Osteoblast (primary cell): ENCODE results near the gene MID1. TPM values are rescaled to one million over a fixed set of nuclear protein-coding genes. Genes with fewer than 3 reads are reported as not detected.

ENCODE experiments used
- DNase-seq: peaks from one replicate; pipeline ENCODE4 v3.0.0; 2011; ENCODE audit warnings: low spot score, mixed read lengths; ENCODE audit not compliant: insufficient read length; ENCODE audit errors: missing footprints
- H2AFZ ChIP-seq: 2 replicates; pipeline ENCODE4 v1.6.0; 2011; ENCODE audit warnings: mild to moderate bottlenecking, low read length
- H3K27ac ChIP-seq: 2 replicates; pipeline ENCODE4 v1.5.1; 2011; ENCODE audit warnings: mild to moderate bottlenecking, low read depth, low read length, moderate library complexity
- H3K27me3 ChIP-seq: 2 replicates; pipeline ENCODE4 v1.6.0; 2012; ENCODE audit warnings: mild to moderate bottlenecking, control low read depth, inconsistent platforms, low read length, moderate library complexity; ENCODE audit not compliant: insufficient read depth
- H3K36me3 ChIP-seq: 2 replicates; pipeline ENCODE4 v1.5.1; 2011; ENCODE audit warnings: mild to moderate bottlenecking, low read length, control low read depth, moderate library complexity; ENCODE audit not compliant: insufficient read depth
- H3K4me1 ChIP-seq: 2 replicates; pipeline ENCODE4 v1.5.1; 2011; ENCODE audit warnings: mild to moderate bottlenecking, low read length, control low read depth, moderate library complexity; ENCODE audit not compliant: insufficient read depth
- H3K4me2 ChIP-seq: 2 replicates; pipeline ENCODE4 v1.6.0; 2011; ENCODE audit warnings: mild to moderate bottlenecking, low read length; ENCODE audit not compliant: insufficient read depth
- H3K4me3 ChIP-seq: fragments of 200-600 bp; sonication (generic); 3 replicates; pipeline ENCODE4 v1.5.1; 2012; ENCODE audit warnings: mild to moderate bottlenecking, low read length, inconsistent platforms; ENCODE audit not compliant: insufficient read depth
- H3K79me2 ChIP-seq: 2 replicates; pipeline ENCODE4 v1.6.0; 2012; ENCODE audit warnings: mild to moderate bottlenecking, low read length, control low read depth, inconsistent platforms; ENCODE audit not compliant: insufficient read depth
- H3K9me3 ChIP-seq: 2 replicates; pipeline ENCODE4 v1.5.1; 2011; ENCODE audit warnings: low read depth, low read length, control low read depth
- H4K20me1 ChIP-seq: 2 replicates; pipeline ENCODE4 v1.6.0; 2012; ENCODE audit warnings: mild to moderate bottlenecking, low read length, control low read depth; ENCODE audit not compliant: insufficient read depth
- CTCF ChIP-seq: IDR thresholded peaks from 2 replicates; pipeline ENCODE4 v1.5.1; 2011; ENCODE audit warnings: mild to moderate bottlenecking, low read depth, low read length, moderate library complexity; ENCODE audit errors: extremely low read depth
- total RNA-seq: library from RNA; depleted of rRNA; stranded (reverse); fragments of >200 nt; gene quantifications from 2 replicates; pipeline ENCODE4 v1.2.3, GENCODE V29; 2012

Gene MID1
- total RNA-seq, 1 donor: 26.8 TPM

- no peak for DNase-seq
- no peak for TF ChIP-seq CTCF
- Histone ChIP-seq H4K20me1 (no peaks in the 10 kb centered on the region), H3K36me3 (no peaks in the 10 kb centered on the region), H3K27ac (no peak overlapping the region), H3K4me1 (no peaks in the 10 kb centered on the region), H2AFZ (no peak overlapping the region), H3K9me3 (no peaks in the 10 kb centered on the region), H3K4me2 (no peak overlapping the region), H3K4me3 (no peak overlapping the region), H3K27me3 (no peaks in the 10 kb centered on the region), H3K79me2 (no peaks in the 10 kb centered on the region)
These were observed 39.8 kb upstream of the MID1 start for GRCh38 chrX:10660171-10660570.

GRCh38 chrX:10656214-10656613 lies 35.8 kb upstream of the MID1 start:
- Histone ChIP-seq H3K4me1 (no peaks in the 10 kb centered on the region), H3K4me2 (no peak overlapping the region), H3K27me3 (no peaks in the 10 kb centered on the region), H3K36me3 (no peaks in the 10 kb centered on the region), H3K9me3 (no peaks in the 10 kb centered on the region), H3K79me2 (no peaks in the 10 kb centered on the region), H4K20me1 (no peaks in the 10 kb centered on the region), H2AFZ (no peak overlapping the region), H3K4me3 (no peak overlapping the region), H3K27ac (no peak overlapping the region)
- DNase-seq: no peak
- no peak for TF ChIP-seq CTCF

GRCh38 chrX:10654960-10655359 lies 34.6 kb upstream of the MID1 start:
- TF ChIP-seq CTCF: no peak

GRCh38 chrX:10653302-10653701 lies 32.9 kb upstream of the MID1 start:
- no peak for TF ChIP-seq CTCF
- H3K79me2 ChIP-seq: no peaks in the 10 kb centered on the region
- H3K4me2 ChIP-seq: no peak overlapping the region
- no peaks in the 10 kb centered on the region for H3K9me3 ChIP-seq
- no peaks in the 10 kb centered on the region for H4K20me1 ChIP-seq
- no peak overlapping the region for H3K4me3 ChIP-seq
- no peak overlapping the region for H3K27ac ChIP-seq
- DNase-seq: no peak
- H3K4me1 ChIP-seq: no peaks in the 10 kb centered on the region
- no peaks in the 10 kb centered on the region for H3K36me3 ChIP-seq
- H3K27me3 ChIP-seq: no peaks in the 10 kb centered on the region
- no peak overlapping the region for H2AFZ ChIP-seq

More at GRCh38 chrX:10654960-10655359, 34.6 kb upstream of the MID1 start:
- no peaks in the 10 kb centered on the region for H3K27me3 ChIP-seq
- no peaks in the 10 kb centered on the region for H3K36me3 ChIP-seq
- H2AFZ ChIP-seq: no peak overlapping the region
- no peak overlapping the region for H3K27ac ChIP-seq
- H3K9me3 ChIP-seq: no peaks in the 10 kb centered on the region
- no peak overlapping the region for H3K4me2 ChIP-seq
- no peaks in the 10 kb centered on the region for H3K4me1 ChIP-seq
- no peak overlapping the region for H3K4me3 ChIP-seq
- no peaks in the 10 kb centered on the region for H3K79me2 ChIP-seq
- no peak for DNase-seq
- no peaks in the 10 kb centered on the region for H4K20me1 ChIP-seq
